Astrocyte of the spinal cord (primary cell): Measurements from ENCODE around the gene PACS1.

Experiments used
- DNase-seq: peaks from one replicate; pipeline ENCODE4 v3.0.0; 2011; ENCODE audit warnings: low read depth, low spot score
- H3K4me3 ChIP-seq: 2 replicates; pipeline ENCODE4 v1.5.1; 2011; ENCODE audit warnings: low read depth, mild to moderate bottlenecking, low read length, moderate library complexity
- CTCF ChIP-seq: IDR thresholded peaks from 2 replicates; pipeline ENCODE4 v1.5.1; 2012; ENCODE audit warnings: low read depth, mild to moderate bottlenecking, low read length, inconsistent platforms
- in situ Hi-C: cut with HindIII; loops from 2 replicates; pipeline ENCODE4 v1.10.0; 2017; ENCODE audit warnings: low sequenced_read_pairs

Gene PACS1

GRCh38 chr11:66044757-66045156, 25.3 kb upstream of the PACS1 start:
- DNase-seq: no peak
- TF ChIP-seq CTCF: no peak
- in situ Hi-C loops: no loop called here
- H3K4me3 ChIP-seq: no peak overlapping the region

GRCh38 chr11:66045177-66045639, 24.9 kb upstream of the PACS1 start:
- peak; percentile 69 for DNase-seq
- in situ Hi-C loops: no loop called here
- H3K4me3 ChIP-seq: no peak overlapping the region
- TF ChIP-seq CTCF: peak; percentile 97

GRCh38 chr11:66046901-66047300, 23.2 kb upstream of the PACS1 start:
- H3K4me3 ChIP-seq: no peak overlapping the region
- TF ChIP-seq CTCF: no peak
- DNase-seq: no peak
- in situ Hi-C loops: no loop called here

GRCh38 chr11:66047541-66048365, 22.3 kb upstream of the PACS1 start:
- no peak overlapping the region for H3K4me3 ChIP-seq
- no peak for TF ChIP-seq CTCF
- in situ Hi-C loops: no loop called here
- DNase-seq: no peak

GRCh38 chr11:66048547-66049323, 21.3 kb upstream of the PACS1 start, which contains the start of gene GAL3ST3:
Gene GAL3ST3, minus strand, starts transcription at chr11:66049161. Its CDS starts 3,746 bp downstream, at chr11:66045415.
- no peak for DNase-seq
- TF ChIP-seq CTCF: no peak
- in situ Hi-C loops: no loop called here
- H3K4me3 ChIP-seq: peak within 1 kb of the TSS; percentile 29

GRCh38 chr11:66050581-66051231, 19.4 kb upstream of the PACS1 start:
- no peak for DNase-seq
- no peak overlapping the region for H3K4me3 ChIP-seq
- in situ Hi-C loops: no loop called here
- no peak for TF ChIP-seq CTCF
